Breast epithelium (tissue), 4 donors: Measurements from ENCODE around the gene SLAMF8. TPM values are rescaled to one million over a fixed set of nuclear protein-coding genes. Genes with fewer than 3 reads are reported as not detected.

Experiments
- DNase-seq, 2 donors: peaks; one replicate each; pipeline ENCODE4 v3.0.0-alpha.2; 2019; ENCODE audit warnings: low spot score in 2 of 2
- H3K27ac ChIP-seq, 2 donors: fragments of 200-600 bp; sonication (generic) in 1 of 2; one replicate each; pipeline ENCODE4 v1.5.1; 2016 to 2019; ENCODE audit warnings: mild to moderate bottlenecking in 1 of 2
- H3K27me3 ChIP-seq, 2 donors: fragments of 200-600 bp; sonication (generic) in 1 of 2; one replicate each; pipeline versions ENCODE4 v1.5.1 to v1.6.0; 2017 to 2019; ENCODE audit warnings: control low read depth in 1 of 2, mild to moderate bottlenecking in 1 of 2
- H3K36me3 ChIP-seq: fragments of 200-600 bp; one replicate; pipeline ENCODE4 v1.5.1; 2019
- H3K4me1 ChIP-seq, 2 donors: fragments of 200-600 bp; sonication (generic); one replicate each; pipeline ENCODE4 v1.5.1; 2016 to 2019; ENCODE audit warnings: control low read depth in 1 of 2
- H3K4me3 ChIP-seq, 3 donors: fragments of 200-600 bp; sonication (generic); 1 replicate in 2 of 3; 2 replicates in 1 of 3; pipeline ENCODE4 v1.5.1; 2016 to 2019; ENCODE audit warnings: mild to moderate bottlenecking in 3 of 3, moderate library complexity in 2 of 3
- H3K9me3 ChIP-seq, 2 donors: fragments of 200-600 bp; sonication (generic) in 1 of 2; one replicate each; pipeline ENCODE4 v1.5.1; 2016 to 2019; ENCODE audit warnings: control low read depth in 1 of 2
- CTCF ChIP-seq, 3 donors: fragments of 450-650 bp; IDR thresholded peaks; one replicate each; pipeline ENCODE4 v1.5.1; 2016 to 2017; ENCODE audit warnings: antibody characterized with exemption in 3 of 3, mild to moderate bottlenecking in 3 of 3, moderate library complexity in 3 of 3
- POLR2A ChIP-seq: fragments of 450-650 bp; IDR thresholded peaks from one replicate; pipeline ENCODE4 v1.6.1; 2016; ENCODE audit warnings: antibody characterized with exemption, mild to moderate bottlenecking, moderate library complexity
- POLR2AphosphoS5 ChIP-seq, 3 donors: sonication (generic); formaldehyde crosslinking; IDR thresholded peaks; one replicate each; pipeline ENCODE4 v1.6.1; 2017; ENCODE audit warnings: antibody characterized with exemption in 3 of 3
- intact Hi-C: fragments of 100-400 bp; cut with DNase I; formaldehyde crosslinking; loops from one replicate; pipeline ENCODE4 v1.15.1; 2023; ENCODE audit warnings: low total_unique reads
- total RNA-seq, 3 donors: library from RNA; depleted of rRNA; stranded (reverse); fragments of >200 nt; gene quantifications; one replicate each; pipeline ENCODE4 v1.1.0, GENCODE V29; 2016

The SLAMF8 gene
- total RNA-seq, 3 donors from 2014 or later: 2.3 to 15.4 (median 12.3) TPM

- no peak for TF ChIP-seq CTCF (IDR thresholded peaks at IDR 0.05)
- no peak for TF ChIP-seq POLR2A
- no peaks in the 10 kb centered on the region for H3K36me3 ChIP-seq
- intact Hi-C loops: no loop called here
- no peaks in the 10 kb centered on the region for H3K27me3 ChIP-seq
- H3K9me3 ChIP-seq: no peaks in the 10 kb centered on the region
- no peak overlapping the region for H3K27ac ChIP-seq
- no peak for DNase-seq
- no peaks in the 10 kb centered on the region for H3K4me1 ChIP-seq
- H3K4me3 ChIP-seq: no peak overlapping the region
Measured at GRCh38 chr1:159829822-159830465, 3.3 kb downstream of the SLAMF8 start.

- Histone ChIP-seq H3K4me3 (no peak overlapping the region), H3K9me3 (no peaks in the 10 kb centered on the region), H3K4me1 (no peaks in the 10 kb centered on the region), H3K27me3 (no peaks in the 10 kb centered on the region), H3K36me3 (no peaks in the 10 kb centered on the region), H3K27ac (no peak overlapping the region)
- no peak for TF ChIP-seq POLR2A
- no peak for DNase-seq
- intact Hi-C loops: no loop called here
Measured at GRCh38 chr1:159830722-159831121, 4.0 kb downstream of the SLAMF8 start.

GRCh38 chr1:159831412-159832141 is 4.9 kb downstream of the SLAMF8 start:
- no peak for DNase-seq
- Histone ChIP-seq H3K36me3 (no peaks in the 10 kb centered on the region), H3K27ac (no peak overlapping the region), H3K9me3 (no peaks in the 10 kb centered on the region), H3K4me3 (no peak overlapping the region), H3K27me3 (no peaks in the 10 kb centered on the region), H3K4me1 (no peaks in the 10 kb centered on the region)
- TF ChIP-seq POLR2A (no peak), POLR2AphosphoS5 (IDR thresholded peaks at IDR 0.05) (no peak), CTCF (IDR thresholded peaks at IDR 0.05) (no peak)
- intact Hi-C loops: no loop called here

GRCh38 chr1:159832309-159832708 is 5.6 kb downstream of the SLAMF8 start:
- H3K27me3 ChIP-seq: no peaks in the 10 kb centered on the region
- no peak overlapping the region for H3K4me3 ChIP-seq
- no peaks in the 10 kb centered on the region for H3K36me3 ChIP-seq
- no peak for DNase-seq
- H3K27ac ChIP-seq: no peak overlapping the region
- TF ChIP-seq CTCF (IDR thresholded peaks at IDR 0.05) (no peak), POLR2AphosphoS5 (IDR thresholded peaks at IDR 0.05) (no peak), POLR2A (no peak)
- no peaks in the 10 kb centered on the region for H3K4me1 ChIP-seq
- H3K9me3 ChIP-seq: no peaks in the 10 kb centered on the region
- intact Hi-C loops: no loop called here

- Histone ChIP-seq H3K9me3 (no peaks in the 10 kb centered on the region), H3K27ac (no peak overlapping the region), H3K27me3 (no peaks in the 10 kb centered on the region), H3K36me3 (no peaks in the 10 kb centered on the region), H3K4me1 (no peaks in the 10 kb centered on the region), H3K4me3 (no peak overlapping the region)
- TF ChIP-seq POLR2A (no peak), CTCF (IDR thresholded peaks at IDR 0.05) (no peak), POLR2AphosphoS5 (IDR thresholded peaks at IDR 0.05) (no peak)
- no peak for DNase-seq
- intact Hi-C loops: no loop called here
Measured at GRCh38 chr1:159835356-159835755, 8.7 kb downstream of the SLAMF8 start.
